ENCODE data around the gene CBFA2T2. TPM values are rescaled to one million over a fixed set of nuclear protein-coding genes. Genes with fewer than 3 reads are reported as not detected.
"Not testable (repeated sequence)": the region's sequence is repeated elsewhere in the genome, so short reads cannot be mapped to it uniquely, and the experiment has no call there.

Gene CBFA2T2
- 21.5 TPM for polyA plus RNA-seq (2013, experiment 1 of 2)
- 18.1 TPM for polyA plus RNA-seq (2013, experiment 2 of 2)

GRCh38 chr20:33490023-33490933 lies at the start of gene CBFA2T2:
Gene CBFA2T2, plus strand, starts transcription at chr20:33490096. Its CDS starts 172 bp downstream, at chr20:33490268.
- Histone ChIP-seq H3K27ac (ENCODE audit: low read depth, low read length, severe bottlenecking) (peak within 1 kb of the TSS; percentile 78), H3K4me1 (ENCODE audit: control insufficient read depth, insufficient read depth, low read length, poor library complexity, severe bottlenecking) (peaks cover 5% of the 10 kb centered on the region), H3K36me3 (ENCODE audit: control insufficient read depth, insufficient read depth, low read length) (peaks cover 3% of the 10 kb centered on the region), H3K9me3 (ENCODE audit: control insufficient read depth, low read length) (no peaks in the 10 kb centered on the region), H3K4me3 (ENCODE audit: extremely low read depth, insufficient read depth, low read length, poor library complexity, severe bottlenecking) (peak within 1 kb of the TSS; percentile 84)
- WGBS, 2 experiments (ENCODE audit: insufficient coverage in 2 of 2), result 0 to 3% methylated on average over 85 to 87 of the region's 105 CpGs

- H3K36me3 ChIP-seq (ENCODE audit: control insufficient read depth, insufficient read depth, low read length); H3K4me3 ChIP-seq (ENCODE audit: extremely low read depth, insufficient read depth, low read length, poor library complexity, severe bottlenecking); H3K27ac ChIP-seq (ENCODE audit: low read depth, low read length, severe bottlenecking); H3K4me1 ChIP-seq (ENCODE audit: control insufficient read depth, insufficient read depth, low read length, poor library complexity, severe bottlenecking); H3K9me3 ChIP-seq (ENCODE audit: control insufficient read depth, low read length): not testable (repeated sequence)
- 97% methylated on average over 6 to 7 of the region's 7 CpGs for WGBS, 2 experiments (ENCODE audit: insufficient coverage in 2 of 2)
Observed at GRCh38 chr20:33440562-33440961, 49.3 kb upstream of the CBFA2T2 start.

- 83% methylated on average over 1 of the region's 7 CpGs; no CpG with 5 or more reads in 1 of the 2 experiments for WGBS, 2 experiments (ENCODE audit: insufficient coverage in 2 of 2)
- Histone ChIP-seq H3K9me3 (ENCODE audit: control insufficient read depth, low read length) (no peaks in the 10 kb centered on the region), H3K4me3 (ENCODE audit: extremely low read depth, insufficient read depth, low read length, poor library complexity, severe bottlenecking) (no peak overlapping the region), H3K4me1 (ENCODE audit: control insufficient read depth, insufficient read depth, low read length, poor library complexity, severe bottlenecking) (peaks cover 6% of the 10 kb centered on the region), H3K36me3 (ENCODE audit: control insufficient read depth, insufficient read depth, low read length) (no peaks in the 10 kb centered on the region), H3K27ac (ENCODE audit: low read depth, low read length, severe bottlenecking) (no peak overlapping the region)
Observed at GRCh38 chr20:33441142-33441955, 48.5 kb upstream of the CBFA2T2 start.

- Histone ChIP-seq H3K4me1 (ENCODE audit: control insufficient read depth, insufficient read depth, low read length, poor library complexity, severe bottlenecking) (peaks cover 6% of the 10 kb centered on the region), H3K4me3 (ENCODE audit: extremely low read depth, insufficient read depth, low read length, poor library complexity, severe bottlenecking) (peak overlapping the region; percentile 44), H3K27ac (ENCODE audit: low read depth, low read length, severe bottlenecking) (no peak overlapping the region), H3K36me3 (ENCODE audit: control insufficient read depth, insufficient read depth, low read length) (no peaks in the 10 kb centered on the region), H3K9me3 (ENCODE audit: control insufficient read depth, low read length) (no peaks in the 10 kb centered on the region)
- WGBS, 2 experiments (ENCODE audit: insufficient coverage in 2 of 2), result 86 to 89% methylated on average over 8 to 9 of the region's 9 CpGs
Observed at GRCh38 chr20:33442136-33443005, 47.5 kb upstream of the CBFA2T2 start.

- Histone ChIP-seq H3K4me1 (ENCODE audit: control insufficient read depth, insufficient read depth, low read length, poor library complexity, severe bottlenecking) (peaks cover 6% of the 10 kb centered on the region), H3K4me3 (ENCODE audit: extremely low read depth, insufficient read depth, low read length, poor library complexity, severe bottlenecking) (peak overlapping the region; percentile 44), H3K36me3 (ENCODE audit: control insufficient read depth, insufficient read depth, low read length) (no peaks in the 10 kb centered on the region), H3K27ac (ENCODE audit: low read depth, low read length, severe bottlenecking) (no peak overlapping the region), H3K9me3 (ENCODE audit: control insufficient read depth, low read length) (no peaks in the 10 kb centered on the region)
- WGBS, 2 experiments (ENCODE audit: insufficient coverage in 2 of 2), result 3 to 4% methylated on average over 27 to 45 of the region's 45 CpGs
Observed at GRCh38 chr20:33443006-33443511, 46.8 kb upstream of the CBFA2T2 start.

GRCh38 chr20:33443512-33444239 lies 46.2 kb upstream of the CBFA2T2 start, which contains the start of gene SNTA1:
Gene SNTA1, minus strand, starts transcription at chr20:33443763. Its CDS starts 143 bp downstream, at chr20:33443620.
- Histone ChIP-seq H3K27ac (ENCODE audit: low read depth, low read length, severe bottlenecking) (peak within 1 kb of the TSS; percentile 41), H3K9me3 (ENCODE audit: control insufficient read depth, low read length) (peaks cover 3% of the 10 kb centered on the region), H3K4me3 (ENCODE audit: extremely low read depth, insufficient read depth, low read length, poor library complexity, severe bottlenecking) (peak within 1 kb of the TSS; percentile 44), H3K4me1 (ENCODE audit: control insufficient read depth, insufficient read depth, low read length, poor library complexity, severe bottlenecking) (peaks cover 6% of the 10 kb centered on the region), H3K36me3 (ENCODE audit: control insufficient read depth, insufficient read depth, low read length) (no peaks in the 10 kb centered on the region)
- WGBS, 2 experiments (ENCODE audit: insufficient coverage in 2 of 2), result 1% methylated on average over 50 to 63 of the region's 75 CpGs

- 63 to 75% methylated on average over 2 of the region's 4 CpGs for WGBS, 2 experiments (ENCODE audit: insufficient coverage in 2 of 2)
- peaks cover 6% of the 10 kb centered on the region for H3K4me1 ChIP-seq (ENCODE audit: control insufficient read depth, insufficient read depth, low read length, poor library complexity, severe bottlenecking)
- H3K36me3 ChIP-seq (ENCODE audit: control insufficient read depth, insufficient read depth, low read length), result no peaks in the 10 kb centered on the region
- peak overlapping the region; percentile 44 for H3K4me3 ChIP-seq (ENCODE audit: extremely low read depth, insufficient read depth, low read length, poor library complexity, severe bottlenecking)
- H3K27ac ChIP-seq (ENCODE audit: low read depth, low read length, severe bottlenecking), result no peak overlapping the region
- H3K9me3 ChIP-seq (ENCODE audit: control insufficient read depth, low read length), result peaks cover 3% of the 10 kb centered on the region
Observed at GRCh38 chr20:33444797-33445560, 44.9 kb upstream of the CBFA2T2 start.

- peaks cover 3% of the 10 kb centered on the region for H3K9me3 ChIP-seq (ENCODE audit: control insufficient read depth, low read length)
Observed at GRCh38 chr20:33445881-33446625, 43.8 kb upstream of the CBFA2T2 start.

More at GRCh38 chr20:33445881-33446625, 43.8 kb upstream of the CBFA2T2 start:
- H3K27ac ChIP-seq (ENCODE audit: low read depth, low read length, severe bottlenecking), result no peak overlapping the region
- H3K36me3 ChIP-seq (ENCODE audit: control insufficient read depth, insufficient read depth, low read length), result no peaks in the 10 kb centered on the region
- WGBS, 2 experiments (ENCODE audit: insufficient coverage in 2 of 2), result 84 to 100% methylated on average over 2 to 3 of the region's 4 CpGs
- no peak overlapping the region for H3K4me3 ChIP-seq (ENCODE audit: extremely low read depth, insufficient read depth, low read length, poor library complexity, severe bottlenecking)
- H3K4me1 ChIP-seq (ENCODE audit: control insufficient read depth, insufficient read depth, low read length, poor library complexity, severe bottlenecking), result peaks cover 6% of the 10 kb centered on the region
